Measurements from ENCODE around the gene TIMP1. TPM values are rescaled to one million over a fixed set of nuclear protein-coding genes. Genes with fewer than 3 reads are reported as not detected.

TIMP1 gene
- polyA plus RNA-seq, 1 donor (not counting 4 experiments of a cell fraction or from before 2014, with no cell fraction given), result 151 TPM

DNA sequence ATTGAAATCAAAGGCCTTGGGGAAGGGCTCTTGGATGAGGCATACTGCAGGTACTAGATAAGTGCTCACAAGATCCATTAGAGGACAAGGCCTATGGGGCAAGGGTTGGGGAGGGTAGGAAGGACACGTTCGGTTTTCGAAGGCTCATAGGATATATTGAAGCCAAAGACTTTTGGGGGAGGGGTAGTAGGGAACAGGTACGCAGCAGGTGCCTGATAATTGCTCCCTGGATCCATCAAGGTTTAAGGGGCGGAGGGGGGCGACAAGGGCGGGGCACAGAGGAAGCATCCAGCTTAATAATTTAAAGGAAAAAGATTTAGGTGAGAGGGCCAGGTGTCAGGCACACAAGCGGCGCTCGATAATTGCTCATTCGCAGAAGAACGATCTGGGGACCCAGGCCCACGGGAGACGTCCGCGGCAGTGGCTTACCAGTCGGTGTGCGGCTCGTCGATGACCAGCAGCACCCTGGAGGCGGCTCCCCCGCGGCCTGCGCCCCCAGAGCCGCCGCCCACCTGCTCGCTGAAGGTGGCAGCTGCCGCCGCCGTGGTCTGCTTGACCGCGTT, 36.8 kb downstream of the TIMP1 start:
- FAIRE-seq (no peak), DNase-seq (ENCODE audit: low read depth, low spot score) (no peak)
- Histone ChIP-seq H3K36me3 (ENCODE audit: control insufficient read depth in 2 of 2, extremely low read depth in 1 of 2, insufficient read depth in 2 of 2, low read length in 2 of 2) (no peaks in the 10 kb centered on the region), H3K9ac (ENCODE audit: control insufficient read depth, extremely low read depth, insufficient read depth, low read length) (no peak overlapping the region), H3K79me2 (ENCODE audit: control insufficient read depth, insufficient read depth, low read length) (no peaks in the 10 kb centered on the region), H3K4me3 (ENCODE audit: control insufficient read depth in 2 of 3, extremely low read depth in 1 of 3, insufficient read depth in 2 of 3, low read depth in 1 of 3, low read length in 3 of 3) (no peak overlapping the region), H3K9me3 (ENCODE audit: control insufficient read depth, low read depth, low read length) (no peaks in the 10 kb centered on the region), H3K4me2 (ENCODE audit: control insufficient read depth, extremely low read depth, insufficient read depth, low read depth, low read length) (no peak overlapping the region), H3K9me1 (ENCODE audit: control insufficient read depth, extremely low read depth, insufficient read depth, low read length) (no peaks in the 10 kb centered on the region), H3K27me3 (ENCODE audit: control insufficient read depth, extremely low read depth, insufficient read depth, low read length) (peaks cover 10% of the 10 kb centered on the region), H4K20me1 (ENCODE audit: control insufficient read depth, extremely low read depth, insufficient read depth, low read length) (no peaks in the 10 kb centered on the region), H3K4me1 (ENCODE audit: control insufficient read depth, extremely low read depth, insufficient read depth, low read length) (no peaks in the 10 kb centered on the region), H3K27ac (ENCODE audit: control insufficient read depth, insufficient read depth, low read length) (no peak overlapping the region), H2AFZ (ENCODE audit: control insufficient read depth, low read length) (no peak overlapping the region)
- dilution Hi-C loops (cut with MboI; ENCODE audit: extremely low pct_ligation_motif_present, low sequenced_read_pairs), result no loop called here
- no peak for TF ChIP-seq EZH2 (IDR thresholded peaks at IDR 0.05; ENCODE audit: low read length)
- TF ChIP-seq, protein P1, sequence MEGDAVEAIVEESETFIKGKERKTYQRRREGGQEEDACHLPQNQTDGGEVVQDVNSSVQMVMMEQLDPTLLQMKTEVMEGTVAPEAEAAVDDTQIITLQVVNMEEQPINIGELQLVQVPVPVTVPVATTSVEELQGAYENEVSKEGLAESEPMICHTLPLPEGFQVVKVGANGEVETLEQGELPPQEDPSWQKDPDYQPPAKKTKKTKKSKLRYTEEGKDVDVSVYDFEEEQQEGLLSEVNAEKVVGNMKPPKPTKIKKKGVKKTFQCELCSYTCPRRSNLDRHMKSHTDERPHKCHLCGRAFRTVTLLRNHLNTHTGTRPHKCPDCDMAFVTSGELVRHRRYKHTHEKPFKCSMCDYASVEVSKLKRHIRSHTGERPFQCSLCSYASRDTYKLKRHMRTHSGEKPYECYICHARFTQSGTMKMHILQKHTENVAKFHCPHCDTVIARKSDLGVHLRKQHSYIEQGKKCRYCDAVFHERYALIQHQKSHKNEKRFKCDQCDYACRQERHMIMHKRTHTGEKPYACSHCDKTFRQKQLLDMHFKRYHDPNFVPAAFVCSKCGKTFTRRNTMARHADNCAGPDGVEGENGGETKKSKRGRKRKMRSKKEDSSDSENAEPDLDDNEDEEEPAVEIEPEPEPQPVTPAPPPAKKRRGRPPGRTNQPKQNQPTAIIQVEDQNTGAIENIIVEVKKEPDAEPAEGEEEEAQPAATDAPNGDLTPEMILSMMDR (optimal IDR thresholded peaks at IDR 0.05 in 1 of 3, IDR thresholded peaks at IDR 0.05 in 1 of 3, conservative IDR thresholded peaks at IDR 0.05 in 1 of 3; ENCODE audit: extremely low read depth in 1 of 3, insufficient read depth in 2 of 3, low read length in 3 of 3), result no peak

DNA sequence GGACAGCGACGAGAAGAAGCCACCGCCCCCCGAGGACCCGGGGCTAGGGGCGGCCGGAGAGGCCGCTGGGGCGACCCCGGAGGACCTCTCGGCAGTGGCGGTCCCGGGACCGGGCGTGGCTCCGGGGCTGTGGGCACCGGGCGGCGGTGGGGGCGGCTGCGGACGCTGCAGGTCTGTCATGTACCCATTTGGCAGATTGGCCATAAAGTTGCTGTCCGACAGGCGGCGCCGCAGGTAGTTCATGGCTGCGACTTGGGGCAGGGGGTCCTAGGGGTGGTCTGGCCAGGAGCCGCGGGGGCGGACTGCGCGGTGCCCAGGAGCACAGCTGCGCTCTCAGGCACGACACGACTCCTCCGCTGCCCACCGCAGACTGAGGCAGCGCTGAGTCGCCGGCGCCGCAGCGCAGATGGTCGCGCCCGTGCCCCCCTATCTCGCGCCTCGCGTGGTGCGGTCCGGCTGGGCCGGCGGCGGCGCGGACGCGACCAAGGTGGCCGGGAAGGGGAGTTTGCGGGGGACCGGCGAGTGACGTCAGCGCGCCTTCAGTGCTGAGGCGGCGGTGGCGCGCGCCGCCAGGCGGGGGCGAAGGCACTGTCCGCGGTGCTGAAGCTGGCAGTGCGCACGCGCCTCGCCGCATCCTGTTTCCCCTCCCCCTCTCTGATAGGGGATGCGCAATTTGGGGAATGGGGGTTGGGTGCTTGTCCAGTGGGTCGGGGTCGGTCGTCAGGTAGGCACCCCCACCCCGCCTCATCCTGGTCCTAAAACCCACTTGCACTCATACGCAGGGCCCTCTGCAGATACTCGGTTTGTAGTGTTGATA, 37.5 kb downstream of the TIMP1 start, which contains the start of gene SYN1:
Gene SYN1 (minus strand): TSS at position 372 of the 817 bp plus-strand sequence. CDS start 129 bp downstream, at position 243.
- Histone ChIP-seq H3K4me3 (ENCODE audit: control insufficient read depth in 2 of 3, extremely low read depth in 1 of 3, insufficient read depth in 2 of 3, low read depth in 1 of 3, low read length in 3 of 3) (peak within 1 kb of the TSS in 2 of 3 experiments; percentile 15 to 22), H2AFZ (ENCODE audit: control insufficient read depth, low read length) (no peak within 1 kb of the TSS), H3K9me1 (ENCODE audit: control insufficient read depth, extremely low read depth, insufficient read depth, low read length) (no peaks in the 10 kb centered on the region), H3K4me1 (ENCODE audit: control insufficient read depth, extremely low read depth, insufficient read depth, low read length) (no peaks in the 10 kb centered on the region), H3K9me3 (ENCODE audit: control insufficient read depth, low read depth, low read length) (no peaks in the 10 kb centered on the region), H4K20me1 (ENCODE audit: control insufficient read depth, extremely low read depth, insufficient read depth, low read length) (no peaks in the 10 kb centered on the region), H3K79me2 (ENCODE audit: control insufficient read depth, insufficient read depth, low read length) (no peaks in the 10 kb centered on the region), H3K36me3 (ENCODE audit: control insufficient read depth in 2 of 2, extremely low read depth in 1 of 2, insufficient read depth in 2 of 2, low read length in 2 of 2) (no peaks in the 10 kb centered on the region), H3K27ac (ENCODE audit: control insufficient read depth, insufficient read depth, low read length) (no peak within 1 kb of the TSS), H3K4me2 (ENCODE audit: control insufficient read depth, extremely low read depth, insufficient read depth, low read depth, low read length) (no peak within 1 kb of the TSS), H3K27me3 (ENCODE audit: control insufficient read depth, extremely low read depth, insufficient read depth, low read length) (peaks cover 10% of the 10 kb centered on the region), H3K9ac (ENCODE audit: control insufficient read depth, extremely low read depth, insufficient read depth, low read length) (no peak within 1 kb of the TSS)
- FAIRE-seq (no peak), DNase-seq (ENCODE audit: low read depth, low spot score) (no peak)
- dilution Hi-C loops (cut with MboI; ENCODE audit: extremely low pct_ligation_motif_present, low sequenced_read_pairs), result no loop called here
- TF ChIP-seq EZH2 (IDR thresholded peaks at IDR 0.05; ENCODE audit: low read length), result no peak
- TF ChIP-seq, protein P1 (optimal IDR thresholded peaks at IDR 0.05 in 1 of 3, IDR thresholded peaks at IDR 0.05 in 1 of 3, conservative IDR thresholded peaks at IDR 0.05 in 1 of 3; ENCODE audit: extremely low read depth in 1 of 3, insufficient read depth in 2 of 3, low read length in 3 of 3), result peak in 1 of 3 experiments; percentile 39
